Measurements from ENCODE around the gene ABTB2.
A peak's percentile ranks its signal among the peaks of the same experiment; 100 is the strongest.

The ABTB2 gene

DNA sequence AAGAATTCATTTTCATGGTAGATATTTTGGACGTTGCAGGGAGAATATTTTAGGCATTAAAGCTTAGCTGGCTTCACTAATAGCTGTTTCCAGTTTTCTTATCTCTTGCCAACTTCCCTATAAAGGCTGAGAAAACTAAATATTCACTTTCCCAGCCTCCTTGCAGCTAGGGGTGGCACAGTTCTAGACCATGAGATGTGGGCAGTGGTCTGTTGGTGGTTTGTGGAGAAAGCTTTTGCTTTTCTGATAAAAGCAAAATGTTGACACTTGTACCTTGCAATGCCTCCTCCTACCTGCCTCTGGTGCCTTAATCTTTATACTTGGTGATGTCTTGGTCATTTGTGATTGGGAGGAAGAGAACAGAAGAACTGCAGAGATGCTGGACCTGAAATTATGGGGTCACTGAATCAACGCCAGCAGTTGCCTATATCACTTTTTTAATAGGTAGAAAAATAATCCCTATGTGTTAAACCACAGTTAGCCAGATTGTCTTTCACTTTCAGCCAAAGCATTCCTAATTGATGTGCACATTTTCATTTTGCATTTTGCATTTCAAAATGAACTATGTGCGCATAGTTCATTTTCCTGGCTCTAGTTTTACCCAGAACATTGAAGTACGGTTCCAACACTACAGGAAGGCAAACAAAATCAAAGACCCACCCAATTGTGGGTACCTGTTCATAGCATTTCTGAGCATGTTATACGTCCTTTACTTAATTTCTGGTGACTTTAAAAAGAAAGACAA lies 24.9 kb upstream of the ABTB2 start:
- Histone ChIP-seq H3K36me3 (ENCODE audit: control insufficient read depth, insufficient read depth, low read length) (no peaks in the 10 kb centered on the region), H3K9ac (ENCODE audit: low read length) (no peak overlapping the region), H3K27me3 (ENCODE audit: control insufficient read depth, insufficient read depth, low read length) (no peaks in the 10 kb centered on the region), H3K4me3 (ENCODE audit: low read length) (no peak overlapping the region), H3K4me1 (ENCODE audit: control insufficient read depth, insufficient read depth, low read length) (no peaks in the 10 kb centered on the region), H3K27ac (ENCODE audit: low read depth, low read length) (no peak overlapping the region)

DNA sequence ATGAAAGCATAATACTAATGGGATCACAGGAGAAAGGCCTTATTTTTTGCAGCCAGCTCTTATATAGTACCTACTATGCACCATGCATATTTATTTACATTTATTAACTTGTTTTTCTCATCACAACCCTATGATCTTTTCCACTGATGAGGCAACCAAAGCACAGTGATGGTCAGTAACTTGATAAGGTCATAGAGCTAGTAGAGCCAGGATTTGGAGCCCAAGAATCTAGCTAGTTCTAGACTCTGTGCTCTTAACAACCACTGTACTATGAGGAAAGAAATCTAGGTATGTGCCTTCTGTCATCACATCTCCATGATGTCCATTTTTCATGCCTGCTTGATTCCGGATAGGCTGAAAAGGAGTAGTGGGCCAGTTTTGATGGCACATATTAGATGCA lies 24.0 kb upstream of the ABTB2 start:
- H3K27me3 ChIP-seq (ENCODE audit: control insufficient read depth, insufficient read depth, low read length): no peaks in the 10 kb centered on the region
- H3K4me1 ChIP-seq (ENCODE audit: control insufficient read depth, insufficient read depth, low read length): no peaks in the 10 kb centered on the region
- no peak overlapping the region for H3K4me3 ChIP-seq (ENCODE audit: low read length)
- H3K27ac ChIP-seq (ENCODE audit: low read depth, low read length): no peak overlapping the region
- H3K36me3 ChIP-seq (ENCODE audit: control insufficient read depth, insufficient read depth, low read length): no peaks in the 10 kb centered on the region
- no peak overlapping the region for H3K9ac ChIP-seq (ENCODE audit: low read length)

DNA sequence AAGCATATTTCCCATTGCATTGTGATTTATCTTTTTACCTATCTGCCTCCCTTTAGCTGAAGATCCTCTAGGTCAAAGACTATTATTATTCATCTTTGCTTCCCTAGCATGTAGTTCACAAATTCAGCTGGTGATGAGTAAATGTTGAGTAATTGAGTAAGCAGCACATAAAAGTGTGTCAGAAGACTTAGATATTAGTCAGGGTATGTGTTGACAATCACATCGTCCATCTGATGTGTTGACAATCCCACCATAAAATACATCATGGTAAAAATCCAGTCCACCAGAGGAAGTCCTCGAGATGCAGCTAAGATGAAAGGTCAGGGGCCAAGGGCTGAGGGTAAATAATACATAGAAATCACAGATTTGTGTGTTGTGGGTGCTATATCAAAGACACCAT lies 22.9 kb upstream of the ABTB2 start:
- no peak overlapping the region for H3K27ac ChIP-seq (ENCODE audit: low read depth, low read length)
- no peaks in the 10 kb centered on the region for H3K4me1 ChIP-seq (ENCODE audit: control insufficient read depth, insufficient read depth, low read length)
- H3K36me3 ChIP-seq (ENCODE audit: control insufficient read depth, insufficient read depth, low read length): no peaks in the 10 kb centered on the region
- no peaks in the 10 kb centered on the region for H3K27me3 ChIP-seq (ENCODE audit: control insufficient read depth, insufficient read depth, low read length)
- H3K4me3 ChIP-seq (ENCODE audit: low read length): no peak overlapping the region
- no peak overlapping the region for H3K9ac ChIP-seq (ENCODE audit: low read length)

DNA sequence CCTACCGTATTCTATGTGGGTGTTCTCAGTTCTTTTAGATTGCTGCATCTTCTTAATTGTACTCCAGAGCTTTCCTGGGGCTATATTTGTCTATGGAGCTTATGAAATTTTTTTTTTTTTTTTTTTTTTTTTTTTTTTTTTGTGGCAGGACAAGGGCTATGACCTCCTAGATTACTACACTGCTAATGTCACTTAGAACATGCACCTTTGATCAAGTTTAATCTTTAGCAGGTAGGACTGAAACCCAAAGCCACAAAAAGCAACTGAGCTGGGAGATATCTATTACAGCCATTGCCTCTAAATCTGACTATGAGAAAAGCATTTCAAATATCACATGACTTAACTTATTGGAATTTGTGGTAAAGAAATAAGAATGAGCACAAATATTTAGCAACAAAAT lies 21.7 kb upstream of the ABTB2 start:
- no peaks in the 10 kb centered on the region for H3K27me3 ChIP-seq (ENCODE audit: control insufficient read depth, insufficient read depth, low read length)
- no peak overlapping the region for H3K4me3 ChIP-seq (ENCODE audit: low read length)
- no peaks in the 10 kb centered on the region for H3K36me3 ChIP-seq (ENCODE audit: control insufficient read depth, insufficient read depth, low read length)
- H3K4me1 ChIP-seq (ENCODE audit: control insufficient read depth, insufficient read depth, low read length): no peaks in the 10 kb centered on the region
- no peak overlapping the region for H3K27ac ChIP-seq (ENCODE audit: low read depth, low read length)
- H3K9ac ChIP-seq (ENCODE audit: low read length): no peak overlapping the region

DNA sequence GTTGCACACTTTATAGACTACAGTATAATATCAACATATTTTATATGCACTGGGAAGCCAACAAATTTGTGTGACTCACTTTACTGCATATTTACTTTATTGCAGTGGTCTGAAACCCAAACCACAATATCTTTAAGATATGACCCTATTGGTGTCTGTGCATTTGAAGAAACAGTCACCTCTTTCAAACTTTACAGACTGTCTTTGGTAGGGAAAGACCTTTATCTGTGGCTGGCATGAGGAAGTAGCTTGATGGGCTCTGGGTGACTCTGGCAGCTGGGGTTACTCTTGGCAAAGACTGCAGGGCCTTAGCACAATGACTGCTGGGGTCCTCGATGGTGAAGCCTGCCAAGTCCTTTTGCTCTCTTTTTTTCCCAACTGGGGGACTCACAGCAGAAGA lies 21.3 kb upstream of the ABTB2 start:
- no peaks in the 10 kb centered on the region for H3K36me3 ChIP-seq (ENCODE audit: control insufficient read depth, insufficient read depth, low read length)
- H3K4me3 ChIP-seq (ENCODE audit: low read length): no peak overlapping the region
- no peaks in the 10 kb centered on the region for H3K4me1 ChIP-seq (ENCODE audit: control insufficient read depth, insufficient read depth, low read length)
- H3K27ac ChIP-seq (ENCODE audit: low read depth, low read length): no peak overlapping the region
- no peak overlapping the region for H3K9ac ChIP-seq (ENCODE audit: low read length)
- H3K27me3 ChIP-seq (ENCODE audit: control insufficient read depth, insufficient read depth, low read length): no peaks in the 10 kb centered on the region

DNA sequence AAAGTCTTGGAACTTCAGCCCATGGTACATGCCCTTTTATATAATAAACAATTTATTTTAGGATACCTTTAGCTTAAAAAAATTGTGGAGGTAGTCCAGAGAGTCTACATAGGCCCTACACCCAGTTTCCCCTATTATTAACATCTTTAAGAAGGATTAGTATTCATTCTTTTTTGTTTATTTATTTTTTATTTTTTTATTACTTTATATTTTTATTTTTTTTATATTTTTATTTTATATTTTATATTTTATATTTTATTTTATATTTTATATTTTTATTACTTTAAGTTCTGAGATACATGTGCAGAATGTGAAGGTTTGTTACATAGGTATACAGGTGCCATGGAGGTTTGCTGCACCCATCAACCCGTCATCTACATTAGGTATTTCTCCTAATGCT lies 15.9 kb upstream of the ABTB2 start:
- no peak overlapping the region for H3K4me3 ChIP-seq (ENCODE audit: low read length)
- no peaks in the 10 kb centered on the region for H3K36me3 ChIP-seq (ENCODE audit: control insufficient read depth, insufficient read depth, low read length)
- H3K4me1 ChIP-seq (ENCODE audit: control insufficient read depth, insufficient read depth, low read length): no peaks in the 10 kb centered on the region
- no peaks in the 10 kb centered on the region for H3K27me3 ChIP-seq (ENCODE audit: control insufficient read depth, insufficient read depth, low read length)
- H3K9ac ChIP-seq (ENCODE audit: low read length): no peak overlapping the region
- no peak overlapping the region for H3K27ac ChIP-seq (ENCODE audit: low read depth, low read length)

DNA sequence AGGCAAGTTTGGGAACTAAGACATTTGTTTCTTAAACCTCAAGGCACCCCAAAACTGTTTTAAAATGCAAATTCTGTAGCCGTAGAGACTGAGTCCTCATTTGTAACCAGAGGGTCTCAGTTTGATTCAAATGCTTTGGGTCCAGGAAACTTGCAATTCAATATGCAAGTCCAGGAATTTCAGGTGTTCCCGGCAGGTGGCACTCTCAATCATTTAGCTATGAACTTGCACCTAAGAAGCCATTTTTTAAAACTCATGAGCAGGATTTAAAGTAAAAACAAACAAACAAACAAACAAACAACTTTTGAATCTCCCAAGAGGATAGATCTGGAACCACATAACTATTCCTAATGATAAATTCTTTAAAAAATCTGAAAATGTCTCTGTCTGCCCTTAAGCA lies 8.7 kb upstream of the ABTB2 start:
- no peaks in the 10 kb centered on the region for H3K4me1 ChIP-seq (ENCODE audit: control insufficient read depth, insufficient read depth, low read length)
- H3K27me3 ChIP-seq (ENCODE audit: control insufficient read depth, insufficient read depth, low read length): no peaks in the 10 kb centered on the region
- no peak overlapping the region for H3K4me3 ChIP-seq (ENCODE audit: low read length)
- H3K9ac ChIP-seq (ENCODE audit: low read length): no peak overlapping the region
- no peaks in the 10 kb centered on the region for H3K36me3 ChIP-seq (ENCODE audit: control insufficient read depth, insufficient read depth, low read length)
- no peak overlapping the region for H3K27ac ChIP-seq (ENCODE audit: low read depth, low read length)

DNA sequence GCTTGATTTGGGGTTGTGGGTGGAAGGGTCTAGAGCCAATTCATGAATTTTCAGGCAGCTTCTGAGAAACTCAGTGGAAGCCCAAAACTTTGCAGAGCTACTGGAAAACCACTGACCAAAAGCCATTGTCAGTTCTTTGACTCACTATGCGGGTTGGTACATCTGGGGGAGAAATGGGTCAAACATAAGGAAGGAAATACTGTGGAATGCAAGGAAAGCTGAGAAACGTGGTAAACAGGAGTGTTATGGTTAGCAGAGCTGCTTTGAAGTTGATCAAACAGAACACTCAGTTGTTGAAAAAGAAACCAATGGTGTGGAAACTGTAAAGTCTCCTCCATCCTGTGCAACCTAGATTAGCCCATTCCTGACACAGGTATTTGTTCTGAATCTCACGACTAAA lies 6.3 kb upstream of the ABTB2 start:
- Histone ChIP-seq H3K36me3 (ENCODE audit: control insufficient read depth, insufficient read depth, low read length) (no peaks in the 10 kb centered on the region), H3K4me1 (ENCODE audit: control insufficient read depth, insufficient read depth, low read length) (no peaks in the 10 kb centered on the region), H3K27ac (ENCODE audit: low read depth, low read length) (no peak overlapping the region), H3K4me3 (ENCODE audit: low read length) (no peak overlapping the region), H3K27me3 (ENCODE audit: control insufficient read depth, insufficient read depth, low read length) (no peaks in the 10 kb centered on the region), H3K9ac (ENCODE audit: low read length) (no peak overlapping the region)

DNA sequence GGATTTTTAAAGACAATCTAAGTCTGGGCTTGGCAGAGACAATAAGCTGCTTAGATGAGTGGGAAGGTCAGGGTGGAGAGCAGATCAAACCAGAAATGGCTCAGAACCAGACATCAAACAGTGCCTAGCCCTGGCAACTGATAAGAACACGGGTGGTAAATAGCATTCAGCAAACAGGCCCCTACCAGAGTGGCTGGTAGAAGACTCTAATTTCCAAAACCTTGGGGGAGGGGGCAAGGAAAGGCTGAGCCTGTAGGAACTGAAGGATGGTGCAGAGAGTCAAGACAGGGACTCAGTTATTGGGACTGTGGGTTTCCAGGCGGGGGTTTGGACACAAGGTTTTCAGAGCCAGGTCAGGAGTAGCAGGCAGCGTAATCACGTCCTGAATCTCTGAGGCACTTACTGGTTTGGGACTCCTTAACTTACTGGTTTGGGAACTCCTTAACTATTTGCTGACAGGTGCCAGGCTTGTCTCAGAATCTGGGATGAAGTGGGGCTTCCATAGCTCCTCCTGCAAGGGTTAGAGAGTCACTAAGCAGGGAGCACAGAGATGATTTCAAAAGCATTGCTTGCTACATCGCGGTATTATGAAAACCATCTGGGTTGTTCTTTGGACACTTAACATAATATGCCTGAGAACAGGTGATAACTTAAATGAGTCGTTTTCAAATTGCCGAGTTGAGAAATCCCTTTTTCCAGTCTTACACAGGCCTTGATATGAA lies 5.7 kb upstream of the ABTB2 start:
- H3K9ac ChIP-seq (ENCODE audit: low read length): no peak overlapping the region
- no peaks in the 10 kb centered on the region for H3K4me1 ChIP-seq (ENCODE audit: control insufficient read depth, insufficient read depth, low read length)
- no peak overlapping the region for H3K4me3 ChIP-seq (ENCODE audit: low read length)
- no peaks in the 10 kb centered on the region for H3K27me3 ChIP-seq (ENCODE audit: control insufficient read depth, insufficient read depth, low read length)
- no peaks in the 10 kb centered on the region for H3K36me3 ChIP-seq (ENCODE audit: control insufficient read depth, insufficient read depth, low read length)
- no peak overlapping the region for H3K27ac ChIP-seq (ENCODE audit: low read depth, low read length)

DNA sequence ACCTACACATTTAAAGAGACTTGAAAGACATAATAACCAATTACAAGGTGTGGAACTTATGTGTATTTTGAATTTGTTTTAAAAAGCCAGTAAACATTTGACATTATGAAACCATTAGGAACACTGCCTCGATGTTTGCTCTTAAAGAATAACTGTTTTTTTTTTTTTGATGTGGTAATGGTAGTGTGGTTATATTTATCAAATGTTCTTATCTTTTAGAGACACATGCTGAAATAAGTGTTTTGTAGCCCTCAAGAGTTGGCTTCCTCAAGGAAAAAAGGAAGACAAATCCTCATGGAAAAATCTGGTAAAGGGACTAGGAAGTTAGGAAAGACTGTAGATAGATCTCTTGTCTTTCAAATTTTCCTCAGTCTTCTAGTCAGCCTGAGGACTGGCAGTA lies 2.2 kb upstream of the ABTB2 start:
- Histone ChIP-seq H3K4me3 (ENCODE audit: low read length) (no peak overlapping the region), H3K9ac (ENCODE audit: low read length) (no peak overlapping the region), H3K36me3 (ENCODE audit: control insufficient read depth, insufficient read depth, low read length) (no peaks in the 10 kb centered on the region), H3K4me1 (ENCODE audit: control insufficient read depth, insufficient read depth, low read length) (peaks cover 9% of the 10 kb centered on the region), H3K27ac (ENCODE audit: low read depth, low read length) (no peak overlapping the region), H3K27me3 (ENCODE audit: control insufficient read depth, insufficient read depth, low read length) (no peaks in the 10 kb centered on the region)

DNA sequence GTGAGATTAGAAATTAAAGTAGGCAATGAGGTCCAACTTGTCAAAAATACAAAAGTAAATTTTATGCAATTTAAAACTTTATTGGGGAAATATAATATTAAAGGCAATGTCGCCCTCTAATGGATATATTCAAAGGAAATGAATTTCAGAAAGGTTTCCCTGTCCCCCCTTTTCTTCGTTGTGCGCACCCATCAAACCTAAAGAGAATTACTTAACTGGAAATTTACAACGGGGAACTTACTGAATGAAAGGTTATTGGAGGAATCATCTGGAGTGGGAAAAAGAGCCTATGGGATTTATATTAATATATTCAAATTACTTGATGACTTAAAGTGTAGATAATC lies 1.7 kb upstream of the ABTB2 start:
- H3K4me1 ChIP-seq (ENCODE audit: control insufficient read depth, insufficient read depth, low read length): peaks cover 9% of the 10 kb centered on the region
- H3K27ac ChIP-seq (ENCODE audit: low read depth, low read length): no peak overlapping the region
- no peaks in the 10 kb centered on the region for H3K27me3 ChIP-seq (ENCODE audit: control insufficient read depth, insufficient read depth, low read length)
- H3K4me3 ChIP-seq (ENCODE audit: low read length): no peak overlapping the region
- H3K9ac ChIP-seq (ENCODE audit: low read length): no peak overlapping the region
- no peaks in the 10 kb centered on the region for H3K36me3 ChIP-seq (ENCODE audit: control insufficient read depth, insufficient read depth, low read length)

DNA sequence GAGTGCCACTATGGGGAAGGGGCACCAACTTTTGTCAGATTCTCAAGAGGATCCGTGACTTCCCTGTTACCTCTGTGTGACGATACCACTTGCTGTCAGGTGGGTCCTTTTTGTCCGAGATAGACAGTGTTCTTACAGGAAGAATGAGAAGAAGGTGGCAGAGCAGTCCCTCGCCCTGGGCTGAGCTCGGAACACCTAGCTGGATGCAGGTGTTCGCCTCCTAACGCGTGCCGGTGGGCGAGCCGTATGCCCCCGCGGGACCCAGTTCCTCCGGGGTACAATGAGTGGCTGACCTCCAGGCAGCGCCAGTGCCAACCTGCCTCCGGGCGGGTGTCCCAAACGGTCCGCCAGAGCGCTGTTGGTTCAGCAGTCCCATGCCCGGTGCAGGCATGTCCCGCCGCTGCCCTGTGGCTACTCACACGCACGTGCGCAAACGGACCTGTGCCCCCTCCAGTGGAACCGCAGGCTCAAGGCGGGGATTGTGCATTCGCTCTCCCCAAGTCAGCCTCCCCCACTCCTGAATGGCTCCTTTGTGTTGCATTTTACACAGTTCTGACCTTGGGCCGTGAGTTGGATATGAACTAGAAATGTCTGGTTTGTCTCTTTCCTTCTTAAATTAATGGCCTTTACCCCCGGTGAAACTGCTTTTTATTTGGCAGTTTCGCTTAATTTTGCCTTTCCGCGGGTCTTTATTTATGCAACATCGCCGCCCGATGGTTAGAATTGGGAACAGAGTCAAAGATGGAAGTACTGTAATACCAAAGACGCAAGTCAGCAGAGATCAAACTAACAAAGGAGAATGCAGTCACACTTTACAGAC lies 1.1 kb upstream of the ABTB2 start:
- Histone ChIP-seq H3K36me3 (ENCODE audit: control insufficient read depth, insufficient read depth, low read length) (no peaks in the 10 kb centered on the region), H3K9ac (ENCODE audit: low read length) (no peak overlapping the region), H3K27ac (ENCODE audit: low read depth, low read length) (peak overlapping the region; percentile 18), H3K4me1 (ENCODE audit: control insufficient read depth, insufficient read depth, low read length) (peaks cover 9% of the 10 kb centered on the region), H3K27me3 (ENCODE audit: control insufficient read depth, insufficient read depth, low read length) (no peaks in the 10 kb centered on the region), H3K4me3 (ENCODE audit: low read length) (peak overlapping the region; percentile 71)

Measured in rectal smooth muscle tissue (tissue), 1 donor.